ENCODE results near the gene TMEM168.

DNA sequence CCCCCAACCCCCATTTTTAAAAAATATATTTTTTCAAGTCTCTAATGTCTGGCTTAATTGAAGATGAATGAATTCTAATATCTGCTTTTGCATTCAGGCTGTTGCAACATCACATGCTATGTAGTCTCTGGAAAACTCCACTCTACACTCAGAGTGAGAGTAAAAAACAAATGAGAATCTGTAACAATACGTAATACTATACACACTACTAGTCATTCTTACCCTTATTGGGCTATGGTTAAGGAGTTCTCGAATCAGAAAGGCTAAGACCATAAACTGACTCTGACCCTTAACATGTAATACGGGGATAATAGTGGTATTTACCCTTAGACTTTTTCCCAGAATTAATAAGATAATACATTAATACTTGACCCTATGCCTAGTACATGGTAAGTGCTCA, 42.9 kb upstream of the TMEM168 start:
- no peak for TF ChIP-seq EZH2 (IDR thresholded peaks at IDR 0.05; ENCODE audit: low read length)
- TF ChIP-seq, protein P1, sequence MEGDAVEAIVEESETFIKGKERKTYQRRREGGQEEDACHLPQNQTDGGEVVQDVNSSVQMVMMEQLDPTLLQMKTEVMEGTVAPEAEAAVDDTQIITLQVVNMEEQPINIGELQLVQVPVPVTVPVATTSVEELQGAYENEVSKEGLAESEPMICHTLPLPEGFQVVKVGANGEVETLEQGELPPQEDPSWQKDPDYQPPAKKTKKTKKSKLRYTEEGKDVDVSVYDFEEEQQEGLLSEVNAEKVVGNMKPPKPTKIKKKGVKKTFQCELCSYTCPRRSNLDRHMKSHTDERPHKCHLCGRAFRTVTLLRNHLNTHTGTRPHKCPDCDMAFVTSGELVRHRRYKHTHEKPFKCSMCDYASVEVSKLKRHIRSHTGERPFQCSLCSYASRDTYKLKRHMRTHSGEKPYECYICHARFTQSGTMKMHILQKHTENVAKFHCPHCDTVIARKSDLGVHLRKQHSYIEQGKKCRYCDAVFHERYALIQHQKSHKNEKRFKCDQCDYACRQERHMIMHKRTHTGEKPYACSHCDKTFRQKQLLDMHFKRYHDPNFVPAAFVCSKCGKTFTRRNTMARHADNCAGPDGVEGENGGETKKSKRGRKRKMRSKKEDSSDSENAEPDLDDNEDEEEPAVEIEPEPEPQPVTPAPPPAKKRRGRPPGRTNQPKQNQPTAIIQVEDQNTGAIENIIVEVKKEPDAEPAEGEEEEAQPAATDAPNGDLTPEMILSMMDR (optimal IDR thresholded peaks at IDR 0.05 in 1 of 3, IDR thresholded peaks at IDR 0.05 in 1 of 3, conservative IDR thresholded peaks at IDR 0.05 in 1 of 3; ENCODE audit: extremely low read depth in 1 of 3, insufficient read depth in 2 of 3, low read length in 3 of 3) = no peak
